DLD1 (cell line): ENCODE measurements around the gene KLF2.
"Not testable (repeated sequence)": the region's sequence is repeated elsewhere in the genome, so short reads cannot be mapped to it uniquely, and the experiment has no call there.

ENCODE experiments used
- in situ Hi-C: cut with HindIII; loops from 2 replicates; pipeline ENCODE4 v1.10.0; 2017; ENCODE audit warnings: low sequenced_read_pairs

Gene KLF2

GRCh38 chr19:16336571-16336970 is 11.9 kb downstream of the KLF2 start:
- in situ Hi-C loops, result no loop called here

GRCh38 chr19:16337809-16338469 is 13.3 kb downstream of the KLF2 start:
- in situ Hi-C loops, result no loop called here

DNA sequence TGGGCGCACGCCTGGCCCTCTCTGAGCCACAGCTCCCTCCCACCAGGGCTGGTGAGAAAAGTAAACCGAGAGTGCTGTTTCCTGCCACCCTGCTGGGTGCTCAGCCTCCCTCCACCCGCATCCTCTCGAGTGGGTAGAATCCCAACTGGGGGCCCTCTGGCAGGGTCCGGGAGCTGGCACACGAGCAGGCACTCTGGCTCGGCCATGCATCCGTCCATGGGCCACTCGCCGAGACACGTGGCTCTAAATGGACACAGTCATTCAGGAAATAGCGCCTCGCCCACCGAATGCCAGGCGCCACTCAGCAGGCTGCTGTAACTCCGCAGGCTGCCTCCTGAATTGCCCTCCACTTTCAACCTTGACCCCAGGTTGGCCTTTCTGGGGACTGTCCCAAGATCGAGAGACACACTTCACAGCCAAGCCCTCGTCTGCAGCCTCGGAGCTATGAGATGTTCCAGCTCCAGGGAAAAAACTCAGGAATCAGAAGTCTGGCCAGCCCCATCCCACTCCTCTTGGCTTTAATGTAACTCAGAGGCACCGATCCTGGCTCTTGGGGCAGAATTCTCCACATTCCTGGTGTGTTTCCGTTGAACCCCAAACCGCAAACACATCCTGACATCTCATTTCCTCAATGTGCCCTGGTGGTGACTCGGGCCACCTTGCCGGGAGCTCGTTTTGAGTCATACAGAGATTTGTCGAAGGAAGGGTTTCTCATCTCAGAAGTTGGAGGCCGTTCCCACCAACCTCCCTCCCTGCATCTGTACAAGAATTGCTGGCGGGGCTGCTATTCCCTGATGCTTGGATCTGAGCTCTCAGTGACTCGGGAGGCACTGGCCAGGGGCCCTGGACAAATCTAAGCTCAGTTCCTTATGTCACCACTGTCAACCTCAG is 14.1 kb downstream of the KLF2 start:
- in situ Hi-C loops, result no loop called here

- in situ Hi-C loops, result no loop called here
Measured at GRCh38 chr19:16339361-16339725, 14.7 kb downstream of the KLF2 start.

DNA sequence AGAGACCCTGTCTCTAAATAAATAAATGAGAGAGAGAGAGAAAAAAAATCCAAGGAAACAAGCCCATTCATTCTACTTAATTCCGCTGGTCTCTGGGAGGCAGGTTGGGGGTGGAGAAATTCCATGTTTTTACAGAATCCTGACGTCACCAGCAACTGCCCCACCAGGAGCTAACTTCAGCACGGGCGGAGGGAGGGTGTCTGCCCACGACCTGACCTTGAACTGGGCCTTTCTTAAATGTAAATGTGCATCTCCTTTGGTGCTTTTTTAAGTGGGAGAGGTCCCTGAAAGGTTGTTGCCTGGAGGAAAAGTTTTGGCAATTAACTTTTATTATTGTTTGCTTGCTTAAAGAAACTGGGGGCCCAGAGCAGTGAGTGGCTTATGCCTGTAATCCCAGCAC is 15.5 kb downstream of the KLF2 start:
- in situ Hi-C loops, result no loop called here

- in situ Hi-C loops, result no loop called here
Measured at GRCh38 chr19:16340654-16341053, 16.0 kb downstream of the KLF2 start.

- in situ Hi-C loops, result no loop called here
Measured at GRCh38 chr19:16342002-16342715, 17.5 kb downstream of the KLF2 start.

DNA sequence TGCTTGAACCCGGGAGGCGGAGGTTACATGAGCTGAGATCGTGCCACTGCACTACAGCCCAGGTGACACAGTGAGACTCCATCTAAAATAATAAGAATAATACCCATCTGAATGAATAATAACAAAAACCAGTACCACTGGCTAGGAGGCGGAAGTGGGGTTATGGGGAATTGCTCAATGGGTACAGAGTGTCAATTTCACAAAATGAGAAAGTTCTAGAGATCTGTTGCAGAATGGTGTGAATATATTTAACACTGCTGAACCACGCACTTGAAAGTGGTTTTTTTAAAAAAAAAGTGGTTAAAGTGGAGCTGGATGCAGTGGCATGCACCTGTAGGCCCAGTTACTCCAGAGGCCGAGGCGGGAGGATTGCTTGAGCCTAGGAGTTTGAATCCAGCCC is 18.5 kb downstream of the KLF2 start:
- in situ Hi-C loops, result no loop called here

- in situ Hi-C loops, result no loop called here
Measured at GRCh38 chr19:16345457-16345856, 20.8 kb downstream of the KLF2 start.

GRCh38 chr19:16347099-16347498 is 22.5 kb downstream of the KLF2 start:
- in situ Hi-C loops, result not testable (repeated sequence)

DNA sequence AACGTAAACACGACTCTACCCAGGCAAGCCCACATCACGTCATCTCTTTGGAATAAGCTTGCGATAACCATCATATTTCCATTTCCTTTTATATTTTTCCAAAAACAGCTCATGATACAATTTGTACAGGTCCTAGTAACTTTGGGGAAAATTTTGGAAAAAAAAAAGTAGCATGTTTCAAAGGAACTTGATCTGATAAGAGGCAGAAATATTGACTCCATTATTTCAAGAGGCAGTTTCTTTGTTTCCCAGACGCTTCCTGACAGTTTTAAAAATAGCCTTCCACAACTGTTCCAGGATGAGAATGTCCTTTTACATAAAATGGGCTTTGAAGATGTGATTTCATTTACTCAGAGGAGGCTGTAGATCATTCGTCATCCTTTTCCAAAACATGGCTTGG is 23.1 kb downstream of the KLF2 start:
- in situ Hi-C loops, result no loop called here

DNA sequence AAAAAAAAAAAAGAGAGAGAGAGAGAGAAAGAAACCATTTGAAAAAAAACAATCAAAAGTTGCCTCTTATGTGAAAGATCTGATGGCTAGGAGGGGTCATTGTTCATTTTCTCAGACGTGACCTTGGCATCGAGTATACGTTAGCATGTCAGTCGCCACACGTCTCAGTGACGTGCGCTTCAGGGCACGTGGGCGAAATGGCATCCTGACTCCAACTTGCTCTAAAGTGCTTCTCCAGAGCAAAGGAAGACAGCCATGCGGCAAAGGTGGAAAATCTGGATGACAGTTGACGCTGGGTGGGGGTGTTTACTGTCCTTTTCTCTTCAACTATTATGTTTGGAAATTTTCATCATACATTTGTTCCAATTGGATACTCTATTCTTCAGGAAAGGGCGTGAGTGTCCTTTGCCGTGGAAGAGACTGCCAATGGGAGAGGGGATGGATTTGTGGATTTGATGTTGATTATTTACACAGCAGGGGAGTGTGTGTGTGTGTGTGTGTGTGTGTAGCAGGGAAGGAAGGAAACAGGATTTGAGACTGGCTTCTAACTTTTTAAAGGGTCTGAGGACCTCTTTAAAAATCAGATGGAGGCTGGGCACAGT is 25.0 kb downstream of the KLF2 start:
- in situ Hi-C loops, result no loop called here

- in situ Hi-C loops, result no loop called here
Measured at GRCh38 chr19:16351133-16351809, 26.6 kb downstream of the KLF2 start.

DNA sequence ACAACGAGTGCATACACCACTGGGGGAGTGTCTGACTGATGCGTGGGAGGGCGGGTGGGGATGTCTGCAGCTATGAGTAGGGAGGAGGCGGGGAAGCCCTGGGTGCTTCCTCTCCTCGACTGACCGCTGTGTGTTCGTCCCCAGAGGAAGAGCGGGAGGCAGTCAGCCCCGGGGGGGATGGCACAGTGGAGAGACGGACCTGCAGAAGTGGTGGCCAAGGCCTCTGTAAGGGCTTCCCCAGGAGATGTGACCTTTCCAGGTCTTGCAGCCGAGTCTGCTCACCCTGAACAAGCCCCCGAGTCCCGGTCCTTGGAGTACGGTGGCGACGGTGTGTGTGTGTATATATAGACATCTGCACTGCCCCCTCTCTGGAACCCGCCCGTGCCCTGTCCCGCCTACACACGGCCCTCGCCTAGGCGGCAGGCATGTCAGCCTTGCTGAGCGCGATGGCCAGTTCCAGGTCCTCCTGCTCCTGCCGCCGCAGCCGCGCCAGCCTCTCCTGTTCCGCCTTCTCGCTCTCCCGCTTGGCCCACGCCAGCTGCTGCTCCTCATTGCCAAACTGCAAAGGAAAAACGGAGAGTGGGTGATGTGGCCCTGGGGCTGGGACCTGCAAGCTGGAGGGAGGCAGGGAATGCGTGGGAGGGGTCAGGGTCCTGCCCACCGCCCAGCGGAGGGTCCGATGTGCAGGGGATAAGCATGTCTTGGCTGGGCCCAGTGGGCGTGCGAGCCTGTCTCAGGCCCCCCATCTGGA is 30.8 kb downstream of the KLF2 start:
- in situ Hi-C loops, result no loop called here

DNA sequence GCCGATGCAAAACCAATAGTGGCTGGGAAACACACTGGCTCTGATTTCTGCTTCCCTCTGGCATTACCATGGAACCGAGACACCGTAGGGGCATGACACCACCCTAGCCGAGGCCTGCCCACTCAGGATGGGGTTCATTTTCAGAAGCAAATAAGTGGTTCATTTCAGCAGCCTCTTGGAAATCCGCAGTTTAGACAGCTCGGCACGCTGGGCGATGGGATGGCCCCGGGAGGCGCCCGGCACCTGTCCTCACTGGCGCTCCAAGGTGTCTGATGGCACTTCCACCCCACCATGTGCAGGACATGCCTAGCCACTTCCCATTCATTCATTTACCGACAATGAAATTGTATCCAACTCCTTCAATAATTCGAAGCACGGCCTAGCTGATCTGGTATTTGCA is 33.8 kb downstream of the KLF2 start:
- in situ Hi-C loops, result no loop called here

DNA sequence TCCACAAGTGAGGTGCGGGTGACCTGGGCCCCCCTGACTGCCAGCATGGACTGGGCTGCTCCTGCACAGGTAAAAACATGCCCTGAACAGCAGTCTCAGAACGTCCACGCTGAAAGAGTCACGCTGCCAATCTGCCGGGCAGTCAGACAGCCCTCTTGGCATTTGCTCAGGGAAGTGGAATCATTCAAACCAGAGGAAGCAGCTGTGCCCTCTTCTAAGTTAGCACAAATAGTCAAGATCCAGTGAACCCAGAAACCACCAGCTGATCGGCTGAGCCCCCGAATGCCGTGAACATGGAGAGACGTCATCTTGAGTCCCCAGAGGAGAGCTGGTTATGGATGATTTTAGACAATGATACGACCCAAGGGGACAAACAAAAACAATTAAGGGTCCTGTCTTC is 34.4 kb downstream of the KLF2 start:
- in situ Hi-C loops, result no loop called here

DNA sequence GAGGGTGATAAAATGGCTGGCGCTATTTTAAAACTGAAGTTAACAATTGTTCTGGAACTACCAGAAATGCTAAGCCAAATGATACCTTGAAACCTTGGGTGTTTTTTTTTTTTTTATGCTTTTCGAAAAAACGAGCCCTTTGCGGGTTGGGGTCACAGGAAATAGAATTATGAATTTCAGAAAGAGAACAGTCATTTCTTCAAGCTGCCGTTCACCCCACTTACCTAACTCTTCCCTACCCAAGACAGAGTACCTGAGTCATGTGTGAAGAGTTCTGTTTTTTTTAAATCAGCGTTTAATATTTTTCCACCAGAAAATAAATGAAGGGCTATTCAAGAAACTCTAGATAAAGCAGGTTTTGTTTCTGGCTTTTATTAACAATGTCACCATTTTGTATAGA is 35.3 kb downstream of the KLF2 start:
- in situ Hi-C loops, result no loop called here

DNA sequence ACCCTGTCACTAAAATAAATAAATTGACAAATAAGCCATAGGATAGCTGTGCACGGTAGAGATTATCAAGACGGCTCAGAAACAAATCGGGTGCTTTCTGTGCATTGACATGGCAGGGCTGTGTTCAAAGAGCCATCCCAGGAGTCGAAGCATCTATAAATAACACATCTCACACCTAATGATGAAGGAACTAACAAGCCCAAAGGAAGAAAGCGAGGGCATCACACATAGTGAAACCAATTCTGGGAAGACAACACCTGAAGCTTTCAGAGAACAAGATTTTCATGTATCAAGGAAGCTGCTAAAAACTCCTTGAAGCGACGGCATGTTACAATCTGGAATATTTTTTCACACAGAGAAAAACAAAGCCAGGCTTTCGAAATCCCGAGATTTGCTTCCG is 36.1 kb downstream of the KLF2 start:
- in situ Hi-C loops, result no loop called here

- in situ Hi-C loops, result no loop called here
Measured at GRCh38 chr19:16361254-16361653, 36.6 kb downstream of the KLF2 start.

DNA sequence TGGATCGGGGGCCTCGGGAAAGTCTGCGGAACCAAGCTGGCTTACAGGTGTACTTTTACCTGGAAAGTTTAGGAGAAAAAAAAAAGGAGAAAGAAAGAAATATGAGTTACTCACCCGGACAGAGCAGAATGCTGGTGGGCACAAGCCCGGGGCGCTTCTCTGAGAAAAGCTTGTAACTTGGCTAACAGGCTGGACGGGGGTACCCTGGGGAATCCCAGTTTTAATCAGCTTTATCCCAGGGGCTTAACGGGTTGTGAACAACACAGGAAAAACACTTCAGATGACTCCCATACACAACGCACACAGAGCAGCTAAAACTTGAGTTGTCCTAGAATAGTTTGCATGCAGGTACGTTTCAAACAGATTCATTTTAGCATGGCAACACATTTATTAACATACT is 37.3 kb downstream of the KLF2 start:
- in situ Hi-C loops, result no loop called here
